HPDE6-E6E7 (cell line): ENCODE measurements around the gene ASB14.
"Not testable (repeated sequence)": the region's sequence is repeated elsewhere in the genome, so short reads cannot be mapped to it uniquely, and the experiment has no call there.

ENCODE experiments used
- DNase-seq: peaks from one replicate; pipeline ENCODE4 v3.0.0; 2011; ENCODE audit warnings: missing footprints; ENCODE audit errors: extremely low spot score

ASB14 gene

GRCh38 chr3:57292159-57292896, at the start of gene ASB14:
Gene ASB14, minus strand, starts transcription at chr3:57292685. Its CDS starts 652 bp downstream, at chr3:57292033.
- DNase-seq: no peak

- not testable (repeated sequence) for DNase-seq
Observed at GRCh38 chr3:57339071-57339642, 46.7 kb upstream of the ASB14 start.

GRCh38 chr3:57338272-57339070, 46.0 kb upstream of the ASB14 start:
- DNase-seq: not testable (repeated sequence)

- DNase-seq: no peak
Observed at GRCh38 chr3:57335283-57335938, 42.9 kb upstream of the ASB14 start.

GRCh38 chr3:57331078-57331610, 38.7 kb upstream of the ASB14 start:
- no peak for DNase-seq

- DNase-seq: not testable (repeated sequence)
Observed at GRCh38 chr3:57326498-57326897, 34.0 kb upstream of the ASB14 start.

GRCh38 chr3:57314204-57314603, 21.7 kb upstream of the ASB14 start:
- no peak for DNase-seq

GRCh38 chr3:57309769-57310360, 17.4 kb upstream of the ASB14 start:
- no peak for DNase-seq

- not testable (repeated sequence) for DNase-seq
Observed at GRCh38 chr3:57303520-57303919, 11.0 kb upstream of the ASB14 start.

GRCh38 chr3:57298041-57298440, 5.6 kb upstream of the ASB14 start:
- DNase-seq: peak; percentile 15

- no peak for DNase-seq
Observed at GRCh38 chr3:57292897-57293526, 527 bp upstream of the ASB14 start.

- DNase-seq: no peak
Observed at GRCh38 chr3:57288403-57288802, 4.1 kb downstream of the ASB14 start.

- DNase-seq: no peak
Observed at GRCh38 chr3:57287205-57287604, 5.3 kb downstream of the ASB14 start.

- DNase-seq: no peak
Observed at GRCh38 chr3:57283334-57283733, 9.2 kb downstream of the ASB14 start.

- no peak for DNase-seq
Observed at GRCh38 chr3:57281715-57282114, 10.8 kb downstream of the ASB14 start.

GRCh38 chr3:57279685-57280084, 12.8 kb downstream of the ASB14 start:
- DNase-seq: no peak

GRCh38 chr3:57278237-57278636, 14.2 kb downstream of the ASB14 start:
- no peak for DNase-seq

- DNase-seq: no peak
Observed at GRCh38 chr3:57275393-57275792, 17.1 kb downstream of the ASB14 start.

GRCh38 chr3:57274845-57275244, 17.6 kb downstream of the ASB14 start:
- DNase-seq: no peak

GRCh38 chr3:57268416-57268815, 24.1 kb downstream of the ASB14 start:
- no peak for DNase-seq

- DNase-seq: no peak
Observed at GRCh38 chr3:57261929-57262328, 30.6 kb downstream of the ASB14 start.
